Kidney glomerular epithelial cell (primary cell): ENCODE measurements around the gene AHDC1.
"Not testable (repeated sequence)": the region's sequence is repeated elsewhere in the genome, so short reads cannot be mapped to it uniquely, and the experiment has no call there.

Experiments used
- DNase-seq: peaks from one replicate; lab custom pipeline; 2025; lab: John Stamatoyannopoulos, UW

Gene AHDC1

GRCh38 chr1:27633298-27633610 is 29.3 kb upstream of the AHDC1 start:
- no peak for DNase-seq

GRCh38 chr1:27632387-27633297 is 28.7 kb upstream of the AHDC1 start:
- DNase-seq, result no peak

- DNase-seq, result no peak
Observed at GRCh38 chr1:27630859-27631491, 27.0 kb upstream of the AHDC1 start.

- no peak for DNase-seq
Observed at GRCh38 chr1:27628712-27629111, 24.8 kb upstream of the AHDC1 start.

GRCh38 chr1:27627733-27628132 is 23.8 kb upstream of the AHDC1 start:
- DNase-seq, result not testable (repeated sequence)

GRCh38 chr1:27627061-27627460 is 23.1 kb upstream of the AHDC1 start:
- DNase-seq, result no peak

- DNase-seq, result no peak
Observed at GRCh38 chr1:27626031-27626935, 22.3 kb upstream of the AHDC1 start.

- no peak for DNase-seq
Observed at GRCh38 chr1:27624467-27625178, 20.7 kb upstream of the AHDC1 start.

- no peak for DNase-seq
Observed at GRCh38 chr1:27623327-27624212, 19.6 kb upstream of the AHDC1 start.

GRCh38 chr1:27622828-27623227 is 18.9 kb upstream of the AHDC1 start:
- DNase-seq, result no peak

- no peak for DNase-seq
Observed at GRCh38 chr1:27621051-27621920, 17.3 kb upstream of the AHDC1 start.

- DNase-seq, result not testable (repeated sequence)
Observed at GRCh38 chr1:27619782-27620438, 16.0 kb upstream of the AHDC1 start.

- DNase-seq, result no peak
Observed at GRCh38 chr1:27618341-27619082, 14.6 kb upstream of the AHDC1 start.

GRCh38 chr1:27617420-27617819 is 13.5 kb upstream of the AHDC1 start:
- DNase-seq, result no peak

GRCh38 chr1:27616441-27616840 is 12.5 kb upstream of the AHDC1 start:
- DNase-seq, result no peak

GRCh38 chr1:27615346-27616192 is 11.6 kb upstream of the AHDC1 start:
- no peak for DNase-seq

- no peak for DNase-seq
Observed at GRCh38 chr1:27614625-27615344, 10.8 kb upstream of the AHDC1 start.
